ENCODE measurements around the gene ASB11. TPM values are rescaled to one million over a fixed set of nuclear protein-coding genes. Genes with fewer than 3 reads are reported as not detected.

ASB11 gene
- total RNA-seq, 1 experiment from 2014 or later: not detected

- no peak overlapping the region for H3K27ac Mint-ChIP-seq
- H3K27me3 ChIP-seq (ENCODE audit: insufficient read depth, low read length): no peaks in the 10 kb centered on the region
- WGBS (ENCODE audit: extremely low coverage, insufficient read length, low lambda C conversion rate): no CpG with 5 or more reads among the region's 3 CpGs
- no peak overlapping the region for H3K4me3 Mint-ChIP-seq
- no peak overlapping the region for H3K18ac ChIP-seq (ENCODE audit: insufficient read length, low read depth, low read length)
- no peaks in the 10 kb centered on the region for H3K9me3 ChIP-seq (ENCODE audit: control insufficient read depth, low read depth, low read length)
- H3K14ac ChIP-seq (ENCODE audit: insufficient read depth, low read length): no peak overlapping the region
- no peak overlapping the region for H3K9ac ChIP-seq (ENCODE audit: extremely low read depth, insufficient read length, low read length)
- TF ChIP-seq, protein P1, sequence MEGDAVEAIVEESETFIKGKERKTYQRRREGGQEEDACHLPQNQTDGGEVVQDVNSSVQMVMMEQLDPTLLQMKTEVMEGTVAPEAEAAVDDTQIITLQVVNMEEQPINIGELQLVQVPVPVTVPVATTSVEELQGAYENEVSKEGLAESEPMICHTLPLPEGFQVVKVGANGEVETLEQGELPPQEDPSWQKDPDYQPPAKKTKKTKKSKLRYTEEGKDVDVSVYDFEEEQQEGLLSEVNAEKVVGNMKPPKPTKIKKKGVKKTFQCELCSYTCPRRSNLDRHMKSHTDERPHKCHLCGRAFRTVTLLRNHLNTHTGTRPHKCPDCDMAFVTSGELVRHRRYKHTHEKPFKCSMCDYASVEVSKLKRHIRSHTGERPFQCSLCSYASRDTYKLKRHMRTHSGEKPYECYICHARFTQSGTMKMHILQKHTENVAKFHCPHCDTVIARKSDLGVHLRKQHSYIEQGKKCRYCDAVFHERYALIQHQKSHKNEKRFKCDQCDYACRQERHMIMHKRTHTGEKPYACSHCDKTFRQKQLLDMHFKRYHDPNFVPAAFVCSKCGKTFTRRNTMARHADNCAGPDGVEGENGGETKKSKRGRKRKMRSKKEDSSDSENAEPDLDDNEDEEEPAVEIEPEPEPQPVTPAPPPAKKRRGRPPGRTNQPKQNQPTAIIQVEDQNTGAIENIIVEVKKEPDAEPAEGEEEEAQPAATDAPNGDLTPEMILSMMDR (conservative IDR thresholded peaks at IDR 0.05): no peak
- H3K27ac ChIP-seq (ENCODE audit: insufficient read length, low read depth, low read length): no peak overlapping the region
- no peak overlapping the region for H3K23ac ChIP-seq (ENCODE audit: insufficient read length, low read depth, low read length)
- no peaks in the 10 kb centered on the region for H3K4me1 Mint-ChIP-seq
- no peak overlapping the region for H2AFZ ChIP-seq (ENCODE audit: low read length)
- no peak overlapping the region for H3T11ph ChIP-seq (ENCODE audit: low read length)
- no peak for DNase-seq
- H2BK12ac ChIP-seq (ENCODE audit: insufficient read length, low read depth, low read length): no peak overlapping the region
- no peak overlapping the region for H3K4ac ChIP-seq (ENCODE audit: low read depth, low read length)
- no peak overlapping the region for H2BK120ac ChIP-seq (ENCODE audit: low read depth, low read length, poor library complexity, severe bottlenecking)
- H4K5ac ChIP-seq (ENCODE audit: insufficient read length, low read depth, low read length): no peak overlapping the region
- no peak overlapping the region for H2AK5ac ChIP-seq (ENCODE audit: insufficient read length, low read length)
- no peak overlapping the region for H4K8ac ChIP-seq (replicated peaks; ENCODE audit: insufficient read length, low read depth, low read length)
- H3K4me1 ChIP-seq (ENCODE audit: insufficient read depth, low read length): no peaks in the 10 kb centered on the region
- H3K27me3 Mint-ChIP-seq (ENCODE audit: low read depth): no peaks in the 10 kb centered on the region
- no peaks in the 10 kb centered on the region for H3K79me1 ChIP-seq (ENCODE audit: insufficient read depth, low read depth, low read length, poor library complexity, severe bottlenecking)
- H4K91ac ChIP-seq (ENCODE audit: insufficient read length, low read depth, low read length): no peak overlapping the region
- H3K56ac ChIP-seq (ENCODE audit: insufficient read length, low read depth, low read length): no peak overlapping the region
- no peak overlapping the region for H2BK5ac ChIP-seq (ENCODE audit: insufficient read length, low read length)
- no peak overlapping the region for H3K4me2 ChIP-seq (ENCODE audit: insufficient read depth, insufficient read length, low read length)
- H3K79me2 ChIP-seq (ENCODE audit: insufficient read depth, low read length): no peaks in the 10 kb centered on the region
- no peak overlapping the region for H2BK20ac ChIP-seq (ENCODE audit: low read depth, low read length, poor library complexity, severe bottlenecking)
- H2BK15ac ChIP-seq (ENCODE audit: low read depth, low read length): no peak overlapping the region
- peaks cover 0 to 7% of the 10 kb centered on the region in 2 experiments; a peak in 1 of 5 replicates for H3K9me3 Mint-ChIP-seq
- no peaks in the 10 kb centered on the region for H4K20me1 ChIP-seq (ENCODE audit: control insufficient read depth, insufficient read depth, insufficient read length)
- H3K23me2 ChIP-seq (ENCODE audit: insufficient read length, low read depth, low read length, poor library complexity, severe bottlenecking): no peaks in the 10 kb centered on the region
- H3K36me3 Mint-ChIP-seq (ENCODE audit: insufficient read depth in 1 of 3, low read depth in 3 of 3): peaks cover 0 to 42% (median 27%) of the 10 kb centered on the region in 3 experiments; a peak in 5 of 7 replicates
Observed at GRCh38 chrX:15322072-15322471, 6.6 kb upstream of the ASB11 start.

All from H9 (cell line).